HepG2 (cell line): ENCODE results near the gene ZNHIT1.

ENCODE experiments used
- ATF4 ChIP-seq, 2 experiments: fragments of 450-650 bp in 1 of 2; sonication (generic) in 1 of 2; formaldehyde crosslinking; IDR thresholded peaks; 2 replicates each; pipeline versions ENCODE4 v1.5.0 to v1.8.0; 2020 to 2022; ENCODE audit warnings: mild to moderate bottlenecking in 1 of 2, missing genetic modification reagents in 1 of 2
- BRCA1 ChIP-seq: sonication (generic); formaldehyde crosslinking; IDR thresholded peaks from 2 replicates; pipeline ENCODE4 v1.4.0; 2020; ENCODE audit warnings: missing genetic modification reagents
- DRAP1 ChIP-seq: IDR thresholded peaks from 2 replicates; pipeline ENCODE4 v1.6.1; 2016; ENCODE audit warnings: missing genetic modification reagents, missing compliant biosample characterization
- FOXA1 ChIP-seq, 2 experiments: fragments of 450-650 bp in 1 of 2; sonication (generic) in 1 of 2; formaldehyde crosslinking in 1 of 2; IDR thresholded peaks; 2 replicates each; pipeline versions ENCODE4 v1.4.0 to v1.6.1; 2016 to 2020; ENCODE audit warnings: missing genetic modification reagents in 1 of 2
- FOXP4 ChIP-seq: sonication (generic); formaldehyde crosslinking; IDR thresholded peaks from 2 replicates; pipeline ENCODE4 v1.4.0; 2020; ENCODE audit warnings: missing genetic modification reagents
- GABPA ChIP-seq, 2 experiments: IDR thresholded peaks; 2 replicates each; pipeline ENCODE4 v1.6.1; 2011 to 2016; ENCODE audit warnings: low read depth in 2 of 2, low read length in 1 of 2, missing biosample characterization in 1 of 2, missing genetic modification characterization in 1 of 2
- GATAD1 ChIP-seq: IDR thresholded peaks from 2 replicates; pipeline ENCODE4 v1.6.1; 2016; ENCODE audit warnings: missing genetic modification reagents, missing compliant biosample characterization
- JUN ChIP-seq: sonication (generic); formaldehyde crosslinking; IDR thresholded peaks from 2 replicates; pipeline ENCODE4 v1.4.0; 2020; ENCODE audit warnings: mild to moderate bottlenecking, missing genetic modification reagents
- MEIS2 ChIP-seq: sonication (generic); formaldehyde crosslinking; IDR thresholded peaks from 2 replicates; pipeline ENCODE4 v1.9.0; 2021; ENCODE audit warnings: mild to moderate bottlenecking, missing genetic modification reagents
- SRY ChIP-seq: sonication (generic); formaldehyde crosslinking; IDR thresholded peaks from 2 replicates; pipeline ENCODE4 v1.8.0; 2022; ENCODE audit warnings: mild to moderate bottlenecking, missing genetic modification reagents
- ZNF431 ChIP-seq: sonication (generic); formaldehyde crosslinking; IDR thresholded peaks from 2 replicates; pipeline ENCODE4 v1.9.0; 2022; ENCODE audit warnings: missing genetic modification reagents, low read depth, mild to moderate bottlenecking, borderline replicate concordance
- TF ChIP-seq, protein P1 (sequence below): sonication (generic); formaldehyde crosslinking; IDR thresholded peaks from 2 replicates; pipeline ENCODE4 v1.5.0; 2020; ENCODE audit warnings: mild to moderate bottlenecking, missing genetic modification reagents, moderate library complexity
- TF ChIP-seq, protein P2 (sequence below): sonication (generic); formaldehyde crosslinking; IDR thresholded peaks from 2 replicates; pipeline ENCODE4 v1.5.1; 2020; ENCODE audit warnings: mild to moderate bottlenecking, missing genetic modification reagents, moderate library complexity

- TF ChIP-seq JUN (CRISPR knock-in tag) (no peak), SRY (CRISPR knock-in tag) (no peak), FOXA1 (IDR thresholded peaks at IDR 0.05) (no peak), FOXA1 (CRISPR knock-in tag; IDR thresholded peaks at IDR 0.05) (no peak), MEIS2 (no peak), FOXP4 (CRISPR knock-in tag) (no peak), BRCA1 (CRISPR knock-in tag) (no peak), ZNF431 (CRISPR knock-in tag) (no peak), DRAP1 (no peak), ATF4 (CRISPR knock-in tag; IDR thresholded peaks at IDR 0.05) (no peak), GABPA (IDR thresholded peaks at IDR 0.05; ENCODE audit: low read depth, low read length) (no peak), GABPA (CRISPR knock-in tag; IDR thresholded peaks at IDR 0.05; ENCODE audit: low read depth) (no peak), GATAD1 (CRISPR knock-in tag) (no peak)
- TF ChIP-seq, protein P1, sequence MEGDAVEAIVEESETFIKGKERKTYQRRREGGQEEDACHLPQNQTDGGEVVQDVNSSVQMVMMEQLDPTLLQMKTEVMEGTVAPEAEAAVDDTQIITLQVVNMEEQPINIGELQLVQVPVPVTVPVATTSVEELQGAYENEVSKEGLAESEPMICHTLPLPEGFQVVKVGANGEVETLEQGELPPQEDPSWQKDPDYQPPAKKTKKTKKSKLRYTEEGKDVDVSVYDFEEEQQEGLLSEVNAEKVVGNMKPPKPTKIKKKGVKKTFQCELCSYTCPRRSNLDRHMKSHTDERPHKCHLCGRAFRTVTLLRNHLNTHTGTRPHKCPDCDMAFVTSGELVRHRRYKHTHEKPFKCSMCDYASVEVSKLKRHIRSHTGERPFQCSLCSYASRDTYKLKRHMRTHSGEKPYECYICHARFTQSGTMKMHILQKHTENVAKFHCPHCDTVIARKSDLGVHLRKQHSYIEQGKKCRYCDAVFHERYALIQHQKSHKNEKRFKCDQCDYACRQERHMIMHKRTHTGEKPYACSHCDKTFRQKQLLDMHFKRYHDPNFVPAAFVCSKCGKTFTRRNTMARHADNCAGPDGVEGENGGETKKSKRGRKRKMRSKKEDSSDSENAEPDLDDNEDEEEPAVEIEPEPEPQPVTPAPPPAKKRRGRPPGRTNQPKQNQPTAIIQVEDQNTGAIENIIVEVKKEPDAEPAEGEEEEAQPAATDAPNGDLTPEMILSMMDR: no peak
- TF ChIP-seq, protein P2, sequence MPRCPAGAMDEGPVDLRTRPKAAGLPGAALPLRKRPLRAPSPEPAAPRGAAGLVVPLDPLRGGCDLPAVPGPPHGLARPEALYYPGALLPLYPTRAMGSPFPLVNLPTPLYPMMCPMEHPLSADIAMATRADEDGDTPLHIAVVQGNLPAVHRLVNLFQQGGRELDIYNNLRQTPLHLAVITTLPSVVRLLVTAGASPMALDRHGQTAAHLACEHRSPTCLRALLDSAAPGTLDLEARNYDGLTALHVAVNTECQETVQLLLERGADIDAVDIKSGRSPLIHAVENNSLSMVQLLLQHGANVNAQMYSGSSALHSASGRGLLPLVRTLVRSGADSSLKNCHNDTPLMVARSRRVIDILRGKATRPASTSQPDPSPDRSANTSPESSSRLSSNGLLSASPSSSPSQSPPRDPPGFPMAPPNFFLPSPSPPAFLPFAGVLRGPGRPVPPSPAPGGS: no peak
Observed at GRCh38 chr7:101233907-101234547, 16.1 kb downstream of the ZNHIT1 start.
